GM12891 (cell line): ENCODE results near the gene C3orf49.

Experiments
- POLR2A ChIP-seq: IDR thresholded peaks from 2 replicates; pipeline ENCODE4 v1.6.1; 2011; ENCODE audit warnings: low read depth, low read length, control low read depth
- POLR2AphosphoS5 ChIP-seq: IDR thresholded peaks from 2 replicates; pipeline ENCODE4 v1.6.1; 2011; ENCODE audit warnings: low read depth, low read length, control low read depth

- TF ChIP-seq POLR2AphosphoS5 (no peak), POLR2A (no peak)
These were observed 19.0 kb upstream of the C3orf49 start for GRCh38 chr3:63800097-63800496.
